BE2C (cell line): ENCODE data around the gene TAS2R7.

Experiments
- DNase-seq: peaks from one replicate; pipeline ENCODE4 v3.0.0-alpha.2; 2020
- H3K27me3 ChIP-seq: fragments of 250-450 bp; sonication (Bioruptor Pico); 2 replicates; pipeline ENCODE4 v1.5.1; 2020; ENCODE audit warnings: mild to moderate bottlenecking
- H3K36me3 ChIP-seq: fragments of 250-450 bp; sonication (Bioruptor Pico); 2 replicates; pipeline ENCODE4 v1.5.1; 2020; ENCODE audit warnings: mild to moderate bottlenecking
- H3K4me1 ChIP-seq: fragments of 250-450 bp; sonication (Bioruptor Pico); 2 replicates; pipeline ENCODE4 v1.5.1; 2020
- H3K4me3 ChIP-seq: 2 replicates; pipeline ENCODE4 v1.5.1; 2011; ENCODE audit warnings: low read depth, low read length
- H3K9me3 ChIP-seq: fragments of 250-450 bp; sonication (Bioruptor Pico); 2 replicates; pipeline ENCODE4 v1.5.1; 2020
- CTCF ChIP-seq: IDR thresholded peaks from 2 replicates; pipeline ENCODE4 v1.5.1; 2012; ENCODE audit warnings: mild to moderate bottlenecking, low read depth, low read length

TAS2R7 gene

GRCh38 chr12:10759657-10760056 lies 42.8 kb downstream of the TAS2R7 start:
- no peaks in the 10 kb centered on the region for H3K4me1 ChIP-seq
- H3K4me3 ChIP-seq, result no peak overlapping the region
- H3K36me3 ChIP-seq, result no peaks in the 10 kb centered on the region
- H3K9me3 ChIP-seq, result no peaks in the 10 kb centered on the region
- no peak for DNase-seq
- peaks cover 5% of the 10 kb centered on the region; the same call in 1 of the 2 replicates for H3K27me3 ChIP-seq
- TF ChIP-seq CTCF, result no peak

- H3K4me3 ChIP-seq, result no peak overlapping the region
These were observed 46.2 kb downstream of the TAS2R7 start for GRCh38 chr12:10756194-10756593.

GRCh38 chr12:10753059-10753458 lies 49.4 kb downstream of the TAS2R7 start:
- TF ChIP-seq CTCF, result no peak
- Histone ChIP-seq H3K4me1 (no peaks in the 10 kb centered on the region), H3K9me3 (no peaks in the 10 kb centered on the region), H3K36me3 (no peaks in the 10 kb centered on the region), H3K4me3 (no peak overlapping the region), H3K27me3 (peaks cover 14% of the 10 kb centered on the region)
- no peak for DNase-seq

More at GRCh38 chr12:10756194-10756593, 46.2 kb downstream of the TAS2R7 start:
- no peak for DNase-seq
- H3K4me1 ChIP-seq, result no peaks in the 10 kb centered on the region
- H3K27me3 ChIP-seq, result peaks cover 5% of the 10 kb centered on the region; the same call in 1 of the 2 replicates
- no peak for TF ChIP-seq CTCF
- H3K9me3 ChIP-seq, result no peaks in the 10 kb centered on the region
- no peaks in the 10 kb centered on the region for H3K36me3 ChIP-seq
